Stimulated activated CD8-positive, alpha-beta memory T cell treated with anti-CD3 and anti-CD28 coated beads, Interleukin-12 subunit alpha, Interleukin-12 subunit beta, amount 100 ng/mL, for 4 hours (primary cell): ENCODE measurements around the gene OR5L1.

Source experiments
- DNase-seq: peaks from one replicate; pipeline ENCODE4 v3.0.0-alpha.2; 2020; ENCODE audit warnings: low read depth

OR5L1 gene

DNA sequence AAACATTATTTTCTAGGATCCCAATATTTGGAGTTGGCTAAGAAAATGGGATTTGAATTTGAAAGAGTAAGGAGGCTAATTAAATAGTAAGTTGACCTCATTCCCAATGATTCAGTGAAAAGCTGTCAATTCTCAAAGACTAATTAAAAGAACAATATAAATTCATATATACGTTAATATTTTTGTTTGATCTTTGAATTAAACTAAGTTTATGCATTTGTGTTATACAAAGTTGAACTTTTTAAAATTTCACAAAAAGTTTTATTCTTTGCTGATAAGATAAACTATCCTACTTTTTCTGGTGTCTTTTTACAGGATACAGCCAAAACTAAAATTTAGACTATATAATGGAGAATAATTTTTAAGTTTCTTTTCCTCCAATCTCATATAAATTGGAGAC, at the start of gene OR5L1:
TSS of gene OR5L1 (plus strand) at position 301 of the 400 bp plus-strand sequence. CDS start 100 bp downstream, outside the sequence.
- no peak for DNase-seq

DNA sequence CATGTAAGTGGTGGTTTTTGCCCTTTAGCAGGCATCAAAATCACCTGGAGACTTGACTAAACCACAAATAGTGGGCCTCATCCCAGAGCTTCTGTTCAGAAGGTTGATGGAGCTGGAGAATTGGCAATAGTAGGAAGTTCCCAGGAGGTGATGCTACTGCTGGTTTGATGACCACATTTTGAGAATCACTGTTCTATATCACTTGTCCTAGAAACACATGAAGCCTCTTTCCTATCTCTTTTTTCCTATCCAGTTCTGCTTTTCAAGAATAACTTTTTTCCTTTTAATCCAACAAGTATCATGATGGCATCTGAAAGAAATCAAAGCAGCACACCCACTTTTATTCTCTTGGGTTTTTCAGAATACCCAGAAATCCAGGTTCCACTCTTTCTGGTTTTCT, 38.0 kb upstream of the OR5L1 start, which contains the start of gene OR5D13:
TSS of gene OR5D13 (plus strand) at position 301 of the 400 bp plus-strand sequence. CDS start at position 301, 0 bp downstream.
- DNase-seq, result no peak

DNA sequence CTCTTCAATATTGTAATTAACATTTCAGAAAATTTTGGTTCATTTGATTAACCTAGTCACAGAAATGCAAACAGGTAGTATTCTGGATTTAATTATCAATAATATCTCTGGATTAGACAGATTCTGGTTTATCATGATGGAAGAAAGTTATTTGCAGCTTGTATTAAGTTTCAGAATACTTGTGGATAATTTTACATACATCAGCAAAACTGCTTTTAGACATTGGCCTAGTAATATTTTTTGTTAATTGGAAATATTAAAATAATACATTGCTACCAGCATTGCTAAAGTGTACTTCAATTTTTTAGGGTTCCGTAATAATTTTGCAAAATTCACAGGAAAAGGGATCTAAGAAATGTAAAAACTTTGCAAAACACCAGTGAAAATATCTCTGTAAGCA, 19.6 kb upstream of the OR5L1 start:
- no peak for DNase-seq

DNA sequence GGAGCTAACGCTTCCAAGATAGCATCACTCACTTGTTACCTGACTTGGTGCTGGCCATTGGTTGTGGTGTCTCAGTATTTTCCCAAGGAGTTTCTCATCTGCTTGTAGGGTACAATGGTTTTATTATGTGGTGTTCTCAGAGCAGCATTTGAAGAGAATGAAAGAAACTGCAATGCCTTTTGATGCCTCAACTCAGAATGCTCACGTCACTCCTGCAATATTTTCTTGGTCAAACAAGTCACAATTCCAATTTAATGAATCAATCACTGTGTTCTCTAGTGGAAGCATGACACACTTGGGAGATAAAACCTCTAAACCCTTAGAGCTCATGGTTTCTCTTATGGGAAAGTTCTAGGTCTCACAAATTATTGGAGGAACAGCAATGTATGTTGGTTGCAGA, 17.8 kb upstream of the OR5L1 start:
- DNase-seq, result no peak

DNA sequence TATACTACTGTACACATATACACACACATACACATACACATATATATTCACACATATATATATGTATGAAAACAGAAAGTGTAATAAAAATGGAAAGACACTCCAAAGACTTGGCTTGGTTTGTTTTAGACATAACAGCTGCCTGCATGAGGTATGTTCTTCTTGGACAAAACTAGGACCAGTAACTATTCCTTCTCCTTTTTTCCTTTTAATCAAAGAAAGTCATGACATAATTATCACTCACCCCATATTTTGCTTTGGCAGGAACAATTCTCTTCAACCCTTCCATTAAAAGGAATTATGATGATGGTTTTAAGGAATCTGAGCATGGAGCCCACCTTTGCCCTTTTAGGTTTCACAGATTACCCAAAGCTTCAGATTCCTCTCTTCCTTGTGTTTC, 15.9 kb upstream of the OR5L1 start, which contains the start of gene OR5D14:
TSS of gene OR5D14 (plus strand) at position 301 of the 400 bp plus-strand sequence. CDS start at position 301, 0 bp downstream.
- DNase-seq, result no peak

DNA sequence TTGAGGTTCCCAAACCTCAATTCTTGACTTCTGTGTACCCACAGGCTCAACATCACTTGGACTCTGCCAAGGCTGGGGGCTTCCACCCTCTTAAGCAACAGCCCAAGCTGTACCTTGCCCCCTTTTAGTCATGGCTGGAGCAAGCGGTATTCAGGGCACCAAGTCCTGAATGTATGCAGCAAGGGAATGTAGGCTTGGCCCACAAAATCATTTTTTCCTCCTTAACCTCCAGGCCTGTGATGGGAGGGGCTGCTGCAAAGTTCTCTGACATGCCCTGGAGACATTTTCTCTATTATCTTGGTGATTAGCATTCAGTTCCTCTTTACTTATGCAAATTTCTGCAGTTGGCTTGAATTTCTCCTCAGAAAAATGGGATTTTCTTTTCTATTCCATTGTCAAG, 4.9 kb upstream of the OR5L1 start:
- no peak for DNase-seq

DNA sequence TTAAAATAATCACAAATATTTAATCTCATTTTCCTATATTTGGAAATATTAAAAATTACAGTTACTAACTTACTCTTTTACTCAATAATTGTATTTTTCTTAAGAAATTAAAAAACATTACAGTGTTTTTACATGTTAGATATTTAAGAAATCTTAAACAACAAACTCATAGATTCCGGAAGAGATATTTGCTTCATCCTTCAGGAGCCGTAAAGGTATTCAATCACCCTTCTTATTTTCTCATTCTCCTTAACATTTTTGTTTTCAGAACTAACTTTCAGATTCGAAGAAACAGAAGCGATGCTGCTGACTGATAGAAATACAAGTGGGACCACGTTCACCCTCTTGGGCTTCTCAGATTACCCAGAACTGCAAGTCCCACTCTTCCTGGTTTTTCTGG, 8.2 kb downstream of the OR5L1 start, which contains the start of gene OR5D18:
TSS of gene OR5D18 (plus strand) at position 301 of the 400 bp plus-strand sequence. CDS start at position 301, 0 bp downstream.
- DNase-seq, result no peak

DNA sequence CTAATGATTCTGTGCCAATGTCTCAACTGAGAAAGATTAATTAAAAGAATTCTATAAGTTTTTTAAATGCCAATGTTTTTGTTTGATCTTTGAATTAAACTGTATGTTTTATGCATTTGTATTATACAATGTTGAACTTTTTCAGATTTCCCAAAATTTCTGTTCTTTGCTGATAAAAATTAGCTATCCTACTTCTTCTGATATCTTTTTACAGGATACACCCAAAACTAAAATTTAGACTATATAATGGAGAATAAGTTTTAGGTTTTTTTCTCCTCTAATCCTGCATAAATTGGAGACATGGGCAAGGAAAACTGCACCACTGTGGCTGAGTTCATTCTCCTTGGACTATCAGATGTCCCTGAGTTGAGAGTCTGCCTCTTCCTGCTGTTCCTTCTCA, 15.8 kb downstream of the OR5L1 start, which contains the start of gene OR5L2:
TSS of gene OR5L2 (plus strand) at position 301 of the 400 bp plus-strand sequence. CDS start at position 301, 0 bp downstream.
- DNase-seq, result no peak

DNA sequence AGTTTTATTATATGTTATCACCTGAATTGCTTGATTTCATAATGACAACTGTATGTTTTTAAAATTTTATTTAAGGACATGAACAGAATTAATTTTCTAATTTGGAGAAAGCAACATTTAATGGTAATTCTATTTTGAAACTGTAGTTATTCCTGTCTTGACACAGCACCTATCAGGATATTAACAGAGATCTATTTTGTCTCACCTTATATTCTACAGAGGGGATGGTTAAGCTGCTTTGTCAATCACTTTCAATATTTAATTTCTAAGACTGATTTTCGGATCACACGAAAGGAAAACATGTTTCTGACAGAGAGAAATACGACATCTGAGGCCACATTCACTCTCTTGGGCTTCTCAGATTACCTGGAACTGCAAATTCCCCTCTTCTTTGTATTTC, 27.3 kb downstream of the OR5L1 start, which contains the start of gene OR5D16:
TSS of gene OR5D16 (plus strand) at position 301 of the 400 bp plus-strand sequence. CDS start at position 301, 0 bp downstream.
- no peak for DNase-seq

DNA sequence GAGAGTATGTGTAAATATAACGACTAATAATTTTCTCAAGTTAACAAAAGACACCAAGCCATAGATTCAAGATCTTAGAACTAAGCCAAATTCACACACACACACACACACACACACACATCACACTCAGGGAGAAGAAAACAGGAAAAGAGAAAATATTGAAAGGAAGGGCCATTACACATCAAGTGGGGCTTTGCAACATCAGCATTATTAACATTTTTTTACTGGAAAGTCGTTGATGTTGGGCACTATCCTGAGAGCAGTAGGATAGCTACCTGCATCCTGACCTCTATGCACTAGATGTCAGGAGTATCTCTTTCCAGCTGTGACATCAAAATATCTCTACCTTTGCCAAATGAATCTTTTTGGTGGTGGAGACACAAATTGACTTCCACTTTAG, 36.3 kb downstream of the OR5L1 start:
- DNase-seq, result no peak

DNA sequence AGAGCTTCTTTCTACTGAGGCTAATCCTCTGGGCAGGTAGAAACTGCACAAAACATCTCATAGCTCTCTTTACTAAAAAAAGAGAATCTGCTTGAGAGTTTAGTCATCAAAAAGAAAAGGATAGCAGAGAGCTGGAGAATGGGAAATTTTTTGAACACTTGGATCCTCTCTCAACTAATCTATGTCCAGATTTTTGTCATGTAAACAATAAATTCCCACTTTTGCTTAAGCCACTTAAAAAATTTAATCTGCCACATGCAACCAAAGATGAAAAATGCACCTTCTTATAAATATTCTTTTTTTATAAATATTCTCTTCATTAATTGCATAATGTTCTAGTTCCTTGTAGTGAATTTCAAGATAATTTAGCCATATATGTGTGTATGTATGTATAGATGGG, 37.9 kb downstream of the OR5L1 start:
- DNase-seq, result no peak

DNA sequence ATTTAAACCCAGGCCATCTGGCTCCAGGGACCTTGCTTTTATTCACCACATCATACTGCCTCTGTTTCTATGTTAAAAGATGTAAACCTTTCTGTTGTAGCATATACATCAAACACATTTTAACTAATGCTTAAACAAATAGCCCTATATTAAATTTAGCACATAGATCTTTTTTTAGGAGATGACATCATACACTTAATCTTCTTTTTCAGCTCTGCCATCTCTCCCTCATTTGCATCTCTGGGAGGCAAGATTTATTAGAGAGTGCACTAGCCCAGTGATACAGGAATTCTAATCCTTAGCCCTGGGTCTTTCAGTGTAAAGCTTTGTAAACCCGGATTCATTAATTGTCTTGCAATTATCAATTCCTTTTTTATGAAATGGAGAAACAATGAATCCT, 41.0 kb downstream of the OR5L1 start:
- DNase-seq, result no peak

DNA sequence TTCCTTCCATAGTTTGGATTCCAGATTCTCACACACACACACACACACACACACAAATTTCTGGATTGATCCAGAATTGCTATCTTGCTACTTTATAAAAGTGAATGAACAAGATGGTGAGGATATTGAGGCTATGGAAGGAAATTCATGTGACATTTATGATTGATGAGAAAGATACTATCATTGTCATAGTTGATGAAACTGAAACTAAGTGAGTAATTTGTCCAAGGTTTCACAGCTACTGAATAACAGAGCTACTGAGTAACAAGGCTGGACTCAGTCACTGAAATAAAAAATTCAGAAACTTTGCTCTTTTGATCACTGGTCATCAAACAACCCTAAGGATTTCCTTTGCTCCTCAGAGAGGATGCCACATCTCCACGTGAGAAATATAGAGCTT, 43.5 kb downstream of the OR5L1 start:
- no peak for DNase-seq
